Measurements from ENCODE around the gene HSPA1L. TPM values are rescaled to one million over a fixed set of nuclear protein-coding genes. Genes with fewer than 3 reads are reported as not detected.
"Not testable (repeated sequence)": the region's sequence is repeated elsewhere in the genome, so short reads cannot be mapped to it uniquely, and the experiment has no call there.

HSPA1L gene
- total and polyA plus RNA-seq, 2 experiments from 2014 or later = 3.1 to 4.5 TPM

DNA sequence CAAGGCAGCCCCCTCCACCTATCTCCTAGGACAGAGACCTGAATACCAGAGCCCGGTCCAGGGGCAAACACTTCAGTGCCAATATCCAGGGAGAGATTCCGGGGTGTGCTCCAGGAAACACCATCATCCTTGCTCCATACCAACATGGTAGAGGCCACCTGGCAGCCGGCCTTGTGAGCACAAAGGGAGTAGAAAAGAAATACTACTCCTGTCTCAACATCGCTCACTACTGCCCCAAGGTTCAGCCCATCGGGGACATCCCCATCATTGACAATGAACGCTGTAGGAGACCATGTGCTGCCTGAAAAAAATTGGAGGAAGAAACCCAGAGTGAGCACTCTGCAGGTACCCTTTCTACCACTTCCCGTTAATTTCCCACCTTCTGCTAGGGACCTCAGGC lies 46.1 kb upstream of the HSPA1L start:
- no peak for DNase-seq (ENCODE audit: low read depth in 1 of 2, low spot score in 1 of 2)
- Histone ChIP-seq H3K27me3 (no peaks in the 10 kb centered on the region), H3K4me3 (no peak overlapping the region)

DNA sequence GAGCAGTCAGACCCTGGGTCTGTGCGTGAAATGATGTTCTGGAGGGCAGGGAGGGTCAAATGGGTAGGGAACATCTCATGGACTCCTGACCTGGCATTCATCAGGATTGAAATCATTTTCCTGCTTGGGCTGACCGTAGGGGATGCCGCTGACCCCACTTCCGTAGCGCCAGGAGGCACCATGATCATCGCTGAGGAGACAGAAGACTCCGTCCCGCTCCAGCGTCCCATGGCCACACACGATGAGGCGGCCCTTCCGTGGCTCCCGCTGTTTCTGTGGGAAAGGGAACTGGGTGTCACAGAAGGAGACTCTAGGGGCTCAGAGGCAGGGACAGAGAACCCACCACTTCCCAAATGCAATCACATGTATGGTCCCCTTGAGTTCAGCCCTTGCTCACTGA lies 45.3 kb upstream of the HSPA1L start:
- H3K4me1 ChIP-seq (ENCODE audit: low read depth) = peaks cover 5% of the 10 kb centered on the region
- no peak overlapping the region for H3K4me3 ChIP-seq
- peaks cover 9% of the 10 kb centered on the region for H3K36me3 ChIP-seq
- no peak for DNase-seq (ENCODE audit: low read depth in 1 of 2, low spot score in 1 of 2)
- TF ChIP-seq, protein P1, sequence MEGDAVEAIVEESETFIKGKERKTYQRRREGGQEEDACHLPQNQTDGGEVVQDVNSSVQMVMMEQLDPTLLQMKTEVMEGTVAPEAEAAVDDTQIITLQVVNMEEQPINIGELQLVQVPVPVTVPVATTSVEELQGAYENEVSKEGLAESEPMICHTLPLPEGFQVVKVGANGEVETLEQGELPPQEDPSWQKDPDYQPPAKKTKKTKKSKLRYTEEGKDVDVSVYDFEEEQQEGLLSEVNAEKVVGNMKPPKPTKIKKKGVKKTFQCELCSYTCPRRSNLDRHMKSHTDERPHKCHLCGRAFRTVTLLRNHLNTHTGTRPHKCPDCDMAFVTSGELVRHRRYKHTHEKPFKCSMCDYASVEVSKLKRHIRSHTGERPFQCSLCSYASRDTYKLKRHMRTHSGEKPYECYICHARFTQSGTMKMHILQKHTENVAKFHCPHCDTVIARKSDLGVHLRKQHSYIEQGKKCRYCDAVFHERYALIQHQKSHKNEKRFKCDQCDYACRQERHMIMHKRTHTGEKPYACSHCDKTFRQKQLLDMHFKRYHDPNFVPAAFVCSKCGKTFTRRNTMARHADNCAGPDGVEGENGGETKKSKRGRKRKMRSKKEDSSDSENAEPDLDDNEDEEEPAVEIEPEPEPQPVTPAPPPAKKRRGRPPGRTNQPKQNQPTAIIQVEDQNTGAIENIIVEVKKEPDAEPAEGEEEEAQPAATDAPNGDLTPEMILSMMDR (IDR thresholded peaks at IDR 0.05; ENCODE audit: low read depth, low read length) = no peak
- H3K27me3 ChIP-seq = no peaks in the 10 kb centered on the region
- no peak overlapping the region for H3K27ac ChIP-seq
- no peaks in the 10 kb centered on the region for H3K9me3 ChIP-seq (ENCODE audit: low read depth)

More for the DNA sequence above, 46.1 kb upstream of the HSPA1L start:
- TF ChIP-seq, protein P1 (IDR thresholded peaks at IDR 0.05; ENCODE audit: low read depth, low read length) = no peak
- peaks cover 5% of the 10 kb centered on the region for H3K4me1 ChIP-seq (ENCODE audit: low read depth)
- H3K9me3 ChIP-seq (ENCODE audit: low read depth) = no peaks in the 10 kb centered on the region
- H3K36me3 ChIP-seq = peaks cover 9% of the 10 kb centered on the region
- H3K27ac ChIP-seq = no peak overlapping the region

DNA sequence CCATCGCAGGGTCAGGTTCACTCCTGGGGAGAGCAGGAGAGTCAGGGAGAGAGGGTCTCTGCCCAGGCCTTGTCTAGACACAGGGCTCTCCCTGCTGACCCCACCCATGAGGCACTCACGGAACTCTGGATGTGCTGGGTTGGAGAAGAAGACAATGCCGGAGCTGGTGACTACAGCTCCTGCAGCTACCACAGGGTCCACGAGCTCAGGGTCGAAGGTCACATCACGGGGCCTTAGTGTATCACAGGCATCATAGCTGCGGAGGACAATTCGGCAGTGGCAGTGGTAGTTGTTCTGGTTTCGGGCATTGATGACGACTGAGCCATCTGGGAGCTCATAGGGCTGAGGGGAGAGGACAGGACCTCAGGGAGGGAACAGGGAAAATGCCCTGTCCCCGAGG lies 44.8 kb upstream of the HSPA1L start:
- H3K36me3 ChIP-seq = peaks cover 9% of the 10 kb centered on the region
- no peaks in the 10 kb centered on the region for H3K27me3 ChIP-seq
- no peak overlapping the region for H3K27ac ChIP-seq
- peaks cover 5% of the 10 kb centered on the region for H3K4me1 ChIP-seq (ENCODE audit: low read depth)
- no peak for DNase-seq (ENCODE audit: low read depth in 1 of 2, low spot score in 1 of 2)
- no peaks in the 10 kb centered on the region for H3K9me3 ChIP-seq (ENCODE audit: low read depth)
- no peak overlapping the region for H3K4me3 ChIP-seq
- TF ChIP-seq, protein P1 (IDR thresholded peaks at IDR 0.05; ENCODE audit: low read depth, low read length) = no peak

DNA sequence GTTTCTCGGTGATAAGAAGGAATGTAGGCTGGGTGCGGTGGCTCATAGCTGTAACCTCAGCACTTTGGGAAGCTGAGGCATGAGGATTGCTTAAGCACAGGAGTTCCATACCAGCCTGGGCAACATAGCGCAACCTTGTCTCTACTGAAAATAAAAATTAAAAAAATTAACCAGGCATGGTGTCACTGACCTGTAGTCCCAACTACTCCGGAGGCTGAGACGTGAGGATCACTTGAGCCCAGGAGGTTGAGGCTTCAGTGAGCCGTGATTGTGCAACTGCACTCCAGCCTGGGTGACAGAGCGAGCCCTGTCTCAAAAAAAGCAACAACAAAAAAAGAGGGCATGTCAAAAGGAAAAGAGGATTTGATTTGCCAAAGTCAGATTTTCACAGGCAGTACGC lies 43.6 kb upstream of the HSPA1L start:
- H3K9me3 ChIP-seq (ENCODE audit: low read depth) = no peaks in the 10 kb centered on the region
- TF ChIP-seq, protein P1 (IDR thresholded peaks at IDR 0.05; ENCODE audit: low read depth, low read length) = no peak
- no peak overlapping the region for H3K27ac ChIP-seq
- no peak overlapping the region for H3K4me3 ChIP-seq
- peaks cover 9% of the 10 kb centered on the region for H3K36me3 ChIP-seq
- H3K4me1 ChIP-seq (ENCODE audit: low read depth) = peaks cover 5% of the 10 kb centered on the region
- DNase-seq (ENCODE audit: low read depth in 1 of 2, low spot score in 1 of 2) = no peak
- no peaks in the 10 kb centered on the region for H3K27me3 ChIP-seq

DNA sequence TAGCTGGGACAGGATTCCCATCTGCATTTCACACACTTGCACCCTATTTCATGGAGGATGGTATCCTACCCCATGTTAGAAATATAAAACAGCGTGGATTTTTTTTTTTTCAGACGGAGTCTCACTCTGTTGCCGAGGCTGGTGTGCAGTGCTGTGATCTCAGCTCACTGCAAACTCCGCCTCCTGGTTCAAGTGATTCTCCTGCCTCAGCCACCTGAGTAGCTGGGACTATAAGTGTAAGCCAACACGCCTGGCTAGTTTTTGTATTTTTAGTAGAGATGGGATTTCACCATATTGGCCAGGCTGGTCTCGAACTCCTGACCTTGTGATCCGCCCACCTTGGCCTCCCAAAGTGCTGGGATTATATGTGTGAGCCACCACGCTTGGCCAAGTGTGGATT lies 42.7 kb upstream of the HSPA1L start:
- not testable (repeated sequence) for H3K4me3 ChIP-seq; H3K9me3 ChIP-seq (ENCODE audit: low read depth); DNase-seq (ENCODE audit: low read depth in 1 of 2, low spot score in 1 of 2); H3K36me3 ChIP-seq; H3K27ac ChIP-seq; H3K27me3 ChIP-seq; H3K4me1 ChIP-seq (ENCODE audit: low read depth)

DNA sequence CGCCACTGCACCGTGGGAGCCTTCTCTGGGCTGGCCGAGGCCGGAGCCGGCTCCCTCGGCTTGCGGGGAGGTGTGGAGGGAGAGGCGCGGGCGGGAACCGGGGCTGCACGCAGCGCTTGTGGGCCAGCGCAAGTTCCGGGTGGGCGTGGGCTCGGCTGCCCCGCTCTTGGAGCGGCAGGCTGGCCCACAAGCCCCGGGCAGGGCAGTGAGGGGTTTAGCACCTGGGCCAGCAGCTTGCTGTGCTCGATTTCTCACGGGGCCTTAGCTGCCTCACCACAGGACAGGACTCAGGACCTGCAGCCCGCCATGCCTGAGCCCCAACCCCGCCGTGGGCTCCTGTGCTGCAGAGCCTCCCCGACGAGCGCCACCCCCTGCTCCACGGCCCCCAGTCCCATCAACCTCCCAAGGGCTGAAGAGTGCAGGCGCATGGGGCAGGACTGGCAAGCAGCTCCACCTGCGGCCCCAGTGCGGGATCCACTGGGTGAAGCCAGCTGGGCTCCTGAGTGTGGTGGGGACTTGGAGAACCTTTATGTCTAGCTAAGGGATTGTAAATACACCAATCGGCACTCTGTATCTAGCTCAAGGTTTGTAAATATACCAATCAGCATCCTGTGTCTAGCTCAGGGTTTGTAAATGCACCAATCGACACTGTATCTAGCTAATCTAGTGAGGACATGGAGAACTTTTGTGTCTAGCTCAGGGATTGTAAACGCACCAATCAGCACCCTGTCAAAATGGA lies 37.1 kb upstream of the HSPA1L start:
- H3K9me3 ChIP-seq (ENCODE audit: low read depth); H3K27ac ChIP-seq; H3K4me1 ChIP-seq (ENCODE audit: low read depth); DNase-seq (ENCODE audit: low read depth in 1 of 2, low spot score in 1 of 2); H3K36me3 ChIP-seq; H3K27me3 ChIP-seq; H3K4me3 ChIP-seq: not testable (repeated sequence)

Measured in cardiac muscle cell (in vitro differentiated cells and primary cell).